NCI-H526 treated with DMSO at 0.1 percent for 48 hours (cell line): Measurements from ENCODE around the gene GSTO1.

Experiments used
- DNase-seq: peaks from one replicate; lab custom pipeline; 2025; lab: John Stamatoyannopoulos, UW

The GSTO1 gene

GRCh38 chr10:104274762-104275721, 20.4 kb downstream of the GSTO1 start:
- peak; percentile 55 for DNase-seq

GRCh38 chr10:104276192-104276591, 21.5 kb downstream of the GSTO1 start:
- DNase-seq = no peak

DNA sequence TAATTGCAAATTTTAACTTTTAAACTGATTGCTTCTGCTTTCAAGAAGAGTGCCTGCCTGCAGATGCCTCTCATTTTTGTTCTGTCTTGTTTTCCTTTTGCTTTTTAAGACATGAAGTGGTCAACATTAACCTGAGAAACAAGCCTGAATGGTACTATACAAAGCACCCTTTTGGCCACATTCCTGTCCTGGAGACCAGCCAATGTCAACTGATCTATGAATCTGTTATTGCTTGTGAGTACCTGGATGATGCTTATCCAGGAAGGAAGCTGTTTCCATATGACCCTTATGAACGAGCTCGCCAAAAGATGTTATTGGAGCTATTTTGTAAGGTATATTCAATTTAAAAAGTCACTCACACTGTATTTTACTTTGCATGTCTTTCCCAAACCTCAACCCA, 23.1 kb downstream of the GSTO1 start:
- DNase-seq = no peak

DNA sequence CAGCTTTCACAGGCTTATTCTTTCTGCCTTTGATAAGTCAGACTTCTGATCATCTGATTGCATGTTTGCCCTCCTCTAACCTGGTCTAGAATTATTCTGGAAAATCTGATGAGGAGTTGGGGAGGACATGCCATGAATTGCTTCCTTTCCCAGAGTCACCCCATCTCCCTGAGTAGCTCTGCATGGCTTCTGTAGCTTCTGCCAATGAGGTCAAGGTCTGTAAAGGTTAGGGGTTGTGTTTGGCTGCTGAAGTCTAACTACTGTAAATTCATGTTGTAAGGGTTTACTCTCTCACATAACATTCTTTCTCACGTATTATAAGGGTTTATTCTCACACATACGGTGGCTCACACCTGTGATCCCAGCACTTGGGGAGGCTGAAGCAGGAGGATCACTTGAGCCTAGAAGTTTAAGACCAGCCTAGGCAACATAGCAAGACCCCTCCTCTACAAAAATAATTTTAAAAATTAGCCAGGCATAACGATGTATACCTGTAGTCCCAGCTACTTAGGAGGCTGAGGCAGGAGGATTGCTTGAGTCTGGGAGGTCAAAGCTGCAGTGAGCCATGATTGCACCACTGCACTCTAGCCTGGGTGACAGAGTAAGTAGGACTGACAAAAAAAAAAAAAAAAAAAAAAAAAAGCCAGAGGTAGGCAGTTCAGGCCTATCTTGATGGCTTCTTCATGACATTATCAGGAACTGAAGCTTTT, 25.0 kb downstream of the GSTO1 start:
- DNase-seq = no peak

DNA sequence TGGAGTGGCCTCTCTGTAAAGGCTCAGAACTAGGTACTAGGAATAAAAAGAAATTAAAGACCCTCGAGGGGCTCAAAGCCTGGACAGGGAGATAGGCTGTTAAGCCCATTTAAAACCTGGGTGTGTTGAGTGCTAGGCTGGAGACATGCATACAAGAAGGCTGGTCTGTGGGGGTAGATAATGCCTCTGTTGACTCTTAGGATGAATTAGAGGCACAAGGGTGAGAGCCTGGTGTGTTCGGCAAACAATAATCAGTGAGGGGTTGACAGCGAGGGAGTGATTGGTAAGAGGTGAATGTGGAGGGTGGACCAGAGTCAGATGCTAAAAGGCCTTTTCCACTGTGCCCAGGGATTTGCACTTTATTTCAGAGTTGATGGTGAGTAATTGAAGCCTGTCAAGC, 27.0 kb downstream of the GSTO1 start:
- no peak for DNase-seq

DNA sequence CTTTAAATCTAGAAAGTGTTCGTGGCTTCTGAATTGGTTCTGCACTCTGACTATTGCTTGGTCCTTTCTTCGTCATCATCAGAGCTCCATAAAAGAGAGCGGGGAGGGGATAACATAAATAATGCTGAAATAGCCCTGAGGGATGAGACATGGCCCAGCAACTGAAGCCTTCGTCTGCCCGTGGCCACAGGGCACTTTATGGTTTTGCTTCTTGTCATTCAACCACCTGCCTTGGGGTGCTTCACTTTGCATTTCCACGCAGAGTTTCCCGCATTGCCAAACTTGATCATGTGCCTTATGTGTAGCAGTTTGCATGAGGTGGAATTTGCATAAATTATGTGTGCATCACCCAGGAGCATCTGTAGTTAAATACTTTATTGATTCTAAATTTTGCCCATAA, 30.2 kb downstream of the GSTO1 start:
- DNase-seq = peak; percentile 38

DNA sequence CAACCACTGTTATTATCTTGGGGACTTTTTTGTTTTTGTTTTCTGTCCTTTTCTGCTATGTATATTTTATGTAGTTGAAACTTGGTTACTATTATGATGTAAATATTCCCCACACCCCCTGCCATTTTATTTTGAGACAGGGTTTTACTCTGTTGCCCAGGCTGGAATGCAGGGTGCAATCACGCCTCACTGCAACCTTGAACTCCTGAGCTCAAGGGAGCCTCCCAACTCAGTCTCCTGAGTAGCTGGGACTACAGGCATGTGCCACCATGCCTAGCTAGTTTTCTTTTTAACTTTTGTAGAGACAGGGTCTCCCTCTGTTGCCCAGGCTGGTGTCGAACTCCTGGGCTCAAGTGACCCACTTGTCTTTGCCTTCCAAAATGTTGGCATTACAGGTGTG, 32.2 kb downstream of the GSTO1 start:
- DNase-seq = no peak

DNA sequence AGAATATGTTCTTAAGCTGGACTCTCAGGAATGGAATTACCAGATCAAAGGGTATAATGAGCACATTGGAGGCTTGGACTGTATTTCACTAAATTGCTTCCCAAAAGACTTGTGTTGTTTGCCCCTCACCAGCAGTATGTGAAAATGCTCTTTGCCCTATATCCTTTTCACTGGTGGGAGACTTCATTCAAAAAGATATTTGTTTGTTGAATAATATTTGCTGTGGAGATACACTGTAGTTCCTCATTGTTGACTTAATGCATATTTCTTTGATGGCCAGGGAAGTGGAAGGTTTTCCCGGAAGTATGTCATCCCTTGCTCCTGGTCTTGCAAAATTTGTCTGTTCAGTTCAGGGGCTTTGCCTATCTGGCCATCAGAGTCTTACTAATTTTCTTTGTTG, 33.7 kb downstream of the GSTO1 start:
- no peak for DNase-seq

DNA sequence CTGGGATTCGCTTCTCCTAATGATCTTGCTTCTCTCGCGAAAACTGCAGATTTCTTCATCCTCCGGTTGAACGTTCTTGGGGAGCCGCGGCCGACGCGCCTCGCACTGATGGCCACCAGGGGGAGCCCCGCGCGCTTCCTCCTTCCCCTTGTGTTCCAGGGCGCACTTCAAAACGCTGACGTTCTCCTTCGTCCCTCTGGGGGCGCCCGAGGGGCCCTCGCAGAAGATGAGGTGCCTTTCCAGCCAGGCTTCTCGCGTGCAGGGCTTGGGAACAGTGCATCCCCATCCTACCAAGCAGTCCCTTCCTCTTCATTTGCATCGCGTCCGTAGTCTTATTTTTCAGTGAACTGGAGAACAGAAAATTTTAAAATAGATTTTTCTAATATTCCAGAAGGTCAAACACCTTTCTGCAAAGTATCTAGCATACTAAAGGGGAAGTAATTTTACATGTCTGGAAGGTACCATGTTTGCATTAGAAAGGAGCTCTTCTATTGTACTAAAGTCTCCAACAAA, 36.8 kb downstream of the GSTO1 start:
- DNase-seq = peak; percentile 9

DNA sequence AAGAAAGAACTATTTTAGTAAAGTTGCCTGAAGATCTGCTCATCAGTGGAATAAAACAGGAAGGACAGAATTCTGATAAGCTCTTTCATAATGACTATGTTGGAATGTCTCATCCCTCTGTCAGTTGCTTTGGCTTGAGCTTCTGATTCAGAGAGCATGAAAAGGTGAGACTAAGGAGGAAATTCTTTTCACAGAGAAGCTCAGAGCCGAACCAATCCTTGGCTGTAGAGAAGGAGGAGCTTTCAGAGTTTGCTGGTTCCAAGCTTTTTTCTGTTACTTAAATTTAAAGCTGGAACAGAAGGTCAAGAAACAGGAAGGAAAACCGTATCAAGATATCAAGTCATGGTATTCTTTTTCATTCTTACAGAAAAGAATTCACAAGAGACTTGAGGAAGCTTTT, 38.3 kb downstream of the GSTO1 start:
- DNase-seq = no peak

DNA sequence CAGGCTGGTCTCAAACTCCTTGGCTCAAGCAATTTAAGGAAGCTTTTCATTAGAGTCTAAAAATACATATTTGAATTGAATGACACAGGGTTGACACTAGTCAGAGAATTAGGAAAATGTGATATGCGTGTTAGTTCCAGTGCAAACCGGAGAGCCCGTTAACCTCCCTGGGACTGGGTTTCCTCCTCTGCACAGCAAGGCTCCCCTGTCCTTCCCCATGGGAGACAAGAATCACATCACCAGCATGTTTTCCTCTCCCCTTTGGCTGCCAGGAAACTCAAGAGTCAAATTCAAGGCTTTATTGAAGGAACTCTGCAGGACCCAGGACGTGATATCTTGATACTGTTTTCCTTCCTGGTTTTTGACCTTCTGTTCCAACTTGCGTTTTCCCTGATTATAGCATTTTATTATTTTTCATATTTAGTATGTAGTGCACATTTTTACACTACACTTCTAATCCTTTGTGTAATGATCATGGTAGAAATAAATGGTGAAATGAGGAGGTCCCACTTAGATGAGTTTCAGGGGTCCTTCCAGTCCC, 39.2 kb downstream of the GSTO1 start:
- DNase-seq = no peak

GRCh38 chr10:104296687-104297436, 42.2 kb downstream of the GSTO1 start:
- no peak for DNase-seq

GRCh38 chr10:104297697-104298660, 43.3 kb downstream of the GSTO1 start:
- DNase-seq = no peak

GRCh38 chr10:104299031-104299904, 44.6 kb downstream of the GSTO1 start:
- no peak for DNase-seq

DNA sequence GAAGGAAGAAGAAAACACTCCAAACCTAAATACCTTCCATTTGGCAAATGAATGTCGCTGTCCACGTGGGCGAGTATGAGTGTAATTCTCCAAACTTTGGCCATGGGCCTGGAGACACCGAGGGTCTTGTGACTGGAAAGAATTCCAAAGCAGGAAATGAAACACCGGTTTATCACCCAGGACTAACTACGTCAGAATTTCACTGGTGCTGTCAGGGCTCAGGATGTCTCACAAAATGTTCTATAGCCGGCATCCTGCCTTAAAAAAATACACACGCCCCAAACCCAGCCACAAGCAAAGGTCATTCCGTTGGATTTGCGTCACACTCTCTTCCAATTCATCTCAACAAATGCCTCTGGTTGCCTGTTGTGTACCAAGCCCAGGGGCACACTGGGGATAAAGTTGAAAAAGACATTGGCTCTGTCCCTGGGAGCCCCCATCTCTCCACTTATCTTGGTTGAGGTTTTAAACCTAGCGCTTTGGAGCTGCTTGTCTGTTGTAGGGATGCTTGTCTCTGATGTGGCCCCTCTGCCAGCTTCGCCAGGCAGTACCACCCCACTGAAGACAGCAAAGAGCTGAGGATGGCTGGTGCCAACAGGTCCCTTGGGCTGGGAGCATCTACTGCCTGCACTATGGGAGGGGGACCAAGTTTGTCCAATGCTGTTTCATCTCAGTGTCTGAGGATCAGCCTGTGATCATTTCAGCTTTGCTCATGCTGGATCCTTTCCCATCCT, 45.5 kb downstream of the GSTO1 start:
- DNase-seq = no peak

DNA sequence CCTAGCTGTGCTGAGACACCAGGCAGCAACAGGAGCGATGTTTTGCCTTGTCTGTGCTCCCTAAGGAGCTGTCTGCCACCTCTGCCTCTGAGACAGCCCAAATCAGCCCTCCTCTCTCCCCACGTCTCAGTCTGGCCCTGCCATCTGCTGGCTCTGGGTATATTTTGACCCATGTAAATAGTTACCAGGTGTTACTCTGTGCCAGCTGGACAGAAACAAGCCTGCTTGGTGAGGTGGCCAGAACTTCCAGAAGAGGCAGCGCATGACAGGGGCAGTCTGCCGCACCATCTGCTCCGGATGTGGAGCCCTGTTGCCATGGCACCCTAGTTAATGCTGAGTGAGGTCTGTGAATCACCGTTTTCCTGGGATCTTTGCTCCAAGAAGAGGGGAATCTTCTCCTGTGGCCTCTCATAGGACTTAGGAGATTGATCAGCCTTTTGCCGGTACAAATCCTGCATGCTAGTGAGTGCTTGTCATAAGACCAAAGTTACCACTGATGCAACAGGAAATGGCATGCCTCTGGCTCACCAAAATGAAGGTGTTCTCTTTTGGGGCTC, 46.1 kb downstream of the GSTO1 start:
- DNase-seq = no peak

- DNase-seq = no peak
These were observed 47.4 kb downstream of the GSTO1 start for GRCh38 chr10:104301907-104302690.
